Femur (tissue), 1 donor: Measurements from ENCODE around the gene LRPAP1.
"Not testable (repeated sequence)": the region's sequence is repeated elsewhere in the genome, so short reads cannot be mapped to it uniquely, and the experiment has no call there.

Experiments
- DNase-seq: peaks from one replicate; pipeline ENCODE4 v3.0.0-alpha.2; 2017

Gene LRPAP1, protein sequence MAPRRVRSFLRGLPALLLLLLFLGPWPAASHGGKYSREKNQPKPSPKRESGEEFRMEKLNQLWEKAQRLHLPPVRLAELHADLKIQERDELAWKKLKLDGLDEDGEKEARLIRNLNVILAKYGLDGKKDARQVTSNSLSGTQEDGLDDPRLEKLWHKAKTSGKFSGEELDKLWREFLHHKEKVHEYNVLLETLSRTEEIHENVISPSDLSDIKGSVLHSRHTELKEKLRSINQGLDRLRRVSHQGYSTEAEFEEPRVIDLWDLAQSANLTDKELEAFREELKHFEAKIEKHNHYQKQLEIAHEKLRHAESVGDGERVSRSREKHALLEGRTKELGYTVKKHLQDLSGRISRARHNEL

DNA sequence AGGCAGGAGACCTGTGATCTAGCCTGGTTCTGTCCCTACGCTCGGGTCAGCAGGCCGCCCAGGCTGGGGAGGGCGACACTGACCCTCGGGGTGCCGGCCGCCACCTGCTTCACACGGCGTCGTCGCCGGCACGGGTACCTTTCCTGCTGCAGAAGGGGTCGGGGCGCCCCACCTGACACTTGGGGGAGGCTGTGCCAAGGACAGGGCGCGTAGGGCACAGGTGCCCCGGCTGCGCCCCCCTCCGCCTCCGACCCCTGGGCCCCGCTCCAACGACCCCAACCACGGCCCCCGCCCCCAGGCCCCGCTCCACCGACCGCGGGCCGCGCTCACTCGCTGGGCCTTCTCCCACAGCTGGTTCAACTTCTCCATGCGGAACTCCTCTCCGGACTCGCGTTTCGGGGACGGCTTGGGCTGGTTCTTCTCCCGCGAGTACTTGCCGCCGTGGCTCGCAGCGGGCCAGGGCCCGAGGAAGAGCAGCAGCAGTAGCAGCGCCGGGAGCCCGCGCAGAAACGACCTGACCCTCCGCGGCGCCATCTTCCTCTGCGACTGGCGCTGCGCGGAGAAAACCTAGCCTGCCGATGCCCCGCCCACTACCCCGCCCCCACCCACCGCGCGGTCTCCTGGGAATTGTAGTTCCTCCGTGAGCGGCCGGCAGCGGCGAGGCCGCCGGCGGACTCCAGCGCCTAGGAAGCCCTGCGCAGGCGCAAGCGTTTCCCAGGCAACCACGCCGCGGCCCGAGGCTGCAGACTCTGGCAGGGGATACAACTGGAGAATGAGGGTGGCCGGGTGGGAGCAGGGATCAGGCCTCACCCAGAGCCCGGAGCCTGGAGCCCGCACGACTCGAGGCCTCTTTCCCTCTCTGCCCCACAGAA, at the start of gene LRPAP1:
Gene LRPAP1 (minus strand): TSS at position 544 of the 872 bp plus-strand sequence. CDS start 10 bp downstream, at position 534.
- DNase-seq = peak; percentile 96

DNA sequence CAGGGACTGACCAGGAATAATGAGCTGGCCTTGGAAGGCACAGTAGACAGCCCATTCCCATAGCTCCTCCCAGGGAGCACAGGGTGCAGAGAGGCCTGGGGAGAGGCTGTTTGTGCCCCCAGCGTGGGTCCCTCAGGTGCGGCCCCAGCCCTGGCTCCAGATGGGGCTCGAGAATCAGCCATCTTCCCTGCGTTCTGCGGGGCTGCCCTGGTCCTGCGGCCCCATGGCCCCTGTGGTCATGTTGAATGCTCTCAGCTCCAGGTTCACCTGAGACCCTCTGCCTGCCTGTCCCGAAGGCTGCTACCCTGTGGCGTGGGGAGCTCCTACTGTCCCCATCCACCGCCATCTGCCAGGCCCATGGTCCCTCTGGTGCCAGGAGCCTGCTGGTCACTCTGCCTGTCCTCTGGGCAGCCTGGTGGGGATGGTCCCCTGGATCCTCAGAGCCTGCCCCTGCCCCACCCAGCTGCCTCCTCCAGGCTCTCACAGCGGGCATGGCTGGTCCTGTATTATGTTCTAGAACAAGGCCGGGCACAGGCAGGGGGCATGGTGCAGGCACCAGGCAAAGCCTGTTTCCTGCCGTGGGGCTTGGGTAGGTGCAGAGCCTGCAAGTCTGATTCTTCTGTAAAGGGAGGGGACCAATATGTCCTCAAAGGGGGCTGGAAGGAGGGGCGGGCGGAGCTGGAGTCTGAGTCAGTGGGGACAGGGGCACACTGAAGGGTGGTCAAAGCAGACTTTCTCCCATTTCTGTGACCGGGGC, 49.3 kb upstream of the LRPAP1 start:
- not testable (repeated sequence) for DNase-seq

DNA sequence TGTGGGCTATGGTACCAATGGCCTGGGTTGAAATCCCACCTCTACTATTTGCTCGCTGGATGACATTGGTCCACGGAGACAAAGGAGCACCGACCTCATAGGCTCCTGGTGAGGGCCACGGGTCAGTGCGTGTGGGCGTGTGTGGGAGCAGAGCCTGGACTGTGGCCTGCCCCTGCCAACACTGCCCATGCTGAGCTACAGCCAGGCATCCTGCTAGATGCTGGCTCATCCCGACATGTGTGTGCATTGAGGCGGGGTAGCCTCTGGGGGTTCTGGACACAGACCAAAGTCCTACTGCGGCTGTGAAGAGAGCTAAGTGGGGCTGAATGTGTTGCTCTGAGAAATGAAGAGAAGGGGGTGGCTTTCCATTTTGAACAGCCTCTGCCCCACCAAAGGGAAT, 48.6 kb upstream of the LRPAP1 start:
- DNase-seq = not testable (repeated sequence)

DNA sequence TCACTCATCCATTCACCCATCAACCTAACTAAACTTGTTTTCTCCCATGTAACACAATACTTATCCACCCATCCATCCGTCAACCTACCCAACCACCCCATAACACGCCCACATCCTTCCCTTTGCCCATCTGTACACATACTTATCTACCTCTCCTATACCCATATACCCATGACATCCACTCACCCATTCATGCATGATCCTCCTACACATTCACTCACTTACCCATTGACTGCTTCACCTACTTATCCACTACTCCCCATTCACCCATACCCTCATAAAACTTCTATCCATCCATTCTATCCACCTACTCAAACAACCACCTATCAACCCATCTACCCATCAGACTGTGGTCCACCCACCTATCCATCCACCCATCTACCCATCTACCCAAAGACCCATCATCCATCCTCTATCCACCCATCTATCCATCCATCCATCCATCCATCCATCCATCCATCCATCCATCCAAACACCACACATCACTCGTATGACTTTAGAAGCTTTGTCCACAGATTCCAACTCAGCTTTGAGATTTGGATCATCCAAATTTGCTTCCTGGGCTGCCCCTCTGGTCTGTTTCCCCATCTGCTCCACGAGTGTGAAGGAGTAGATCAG, 46.4 kb upstream of the LRPAP1 start:
- DNase-seq = not testable (repeated sequence)

DNA sequence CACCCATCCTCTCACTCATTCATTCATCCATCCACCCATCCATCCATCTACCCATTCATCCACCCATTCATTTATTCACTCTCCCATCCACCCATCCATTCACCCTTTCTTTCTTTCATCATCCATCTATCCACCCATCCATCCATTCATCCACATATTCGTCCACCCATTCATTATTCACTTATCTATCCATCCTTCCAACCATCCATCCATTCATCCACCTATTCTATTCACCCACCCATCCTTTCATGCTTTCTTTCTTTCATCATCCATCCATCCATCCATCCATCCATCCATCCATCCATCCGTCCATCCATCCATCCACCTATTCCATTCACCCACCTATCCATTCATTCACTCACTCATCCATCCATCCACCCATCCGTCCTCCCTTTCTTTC, 45.8 kb upstream of the LRPAP1 start:
- DNase-seq = not testable (repeated sequence)

DNA sequence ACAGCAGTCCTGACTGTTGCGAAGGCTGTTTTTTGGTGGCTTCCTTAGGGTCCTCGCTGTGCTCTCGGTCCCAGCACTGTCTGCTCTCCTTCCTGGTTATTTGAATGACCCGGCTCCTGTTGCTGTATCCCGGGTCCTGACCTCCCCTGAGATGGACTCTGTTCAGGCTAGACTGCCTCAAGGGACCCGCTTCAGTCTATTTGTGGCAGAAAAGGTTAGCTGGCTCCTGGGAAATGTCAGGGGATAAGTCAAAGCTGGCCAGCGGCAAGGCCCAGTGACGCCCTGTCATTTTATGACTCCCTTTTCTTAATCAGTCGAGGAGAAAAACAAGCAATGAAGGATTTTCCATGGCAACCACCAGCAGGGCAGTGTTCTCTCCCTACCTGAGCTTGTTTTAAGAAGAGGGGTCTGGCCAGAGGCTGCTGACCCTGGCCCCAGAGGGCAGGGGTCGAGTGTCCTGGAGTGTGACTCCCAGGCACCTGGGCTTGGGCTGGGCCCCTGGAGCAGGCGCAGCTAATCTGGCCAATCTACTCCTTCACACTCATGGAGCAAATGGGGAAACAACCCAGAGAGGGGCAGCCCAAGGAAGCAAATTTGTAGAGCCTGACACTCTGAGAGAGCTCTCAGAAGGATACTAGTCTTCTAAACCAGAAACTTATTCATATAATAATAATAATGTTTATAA, 45.1 kb upstream of the LRPAP1 start:
- DNase-seq = not testable (repeated sequence)

DNA sequence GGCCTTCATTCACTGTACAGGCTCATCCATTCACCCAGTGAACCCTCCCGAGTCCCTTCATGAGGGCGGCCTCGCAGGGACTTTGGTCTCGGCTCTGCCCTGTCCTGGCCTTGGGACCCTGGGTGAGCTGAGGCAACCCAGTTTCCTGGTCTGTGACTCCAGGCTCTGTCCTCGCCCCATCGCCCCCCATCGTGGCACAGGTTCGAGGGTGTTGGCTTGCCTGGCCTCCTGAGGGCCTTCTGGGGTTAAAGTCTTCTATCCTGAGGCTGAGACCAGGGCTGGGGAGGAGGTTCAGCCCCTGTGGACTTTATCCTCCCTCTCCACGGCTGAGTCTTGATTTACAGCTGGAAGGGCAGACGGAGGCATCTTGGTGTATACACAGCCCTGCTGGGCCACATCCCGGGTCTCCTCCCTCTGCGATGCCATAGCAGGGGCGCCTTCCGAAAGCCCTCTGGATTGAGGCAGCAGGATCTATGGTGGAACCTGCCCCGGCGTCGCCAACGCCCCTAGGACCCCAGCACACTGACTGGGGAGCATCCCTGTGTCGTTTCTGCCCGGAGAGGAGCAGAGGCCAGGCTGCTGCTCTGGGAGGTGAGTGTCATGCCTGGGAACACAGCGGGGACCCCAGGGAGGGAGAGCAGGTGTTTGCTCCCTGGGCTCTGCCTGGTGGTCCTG, 44.4 kb upstream of the LRPAP1 start:
- DNase-seq = not testable (repeated sequence)

DNA sequence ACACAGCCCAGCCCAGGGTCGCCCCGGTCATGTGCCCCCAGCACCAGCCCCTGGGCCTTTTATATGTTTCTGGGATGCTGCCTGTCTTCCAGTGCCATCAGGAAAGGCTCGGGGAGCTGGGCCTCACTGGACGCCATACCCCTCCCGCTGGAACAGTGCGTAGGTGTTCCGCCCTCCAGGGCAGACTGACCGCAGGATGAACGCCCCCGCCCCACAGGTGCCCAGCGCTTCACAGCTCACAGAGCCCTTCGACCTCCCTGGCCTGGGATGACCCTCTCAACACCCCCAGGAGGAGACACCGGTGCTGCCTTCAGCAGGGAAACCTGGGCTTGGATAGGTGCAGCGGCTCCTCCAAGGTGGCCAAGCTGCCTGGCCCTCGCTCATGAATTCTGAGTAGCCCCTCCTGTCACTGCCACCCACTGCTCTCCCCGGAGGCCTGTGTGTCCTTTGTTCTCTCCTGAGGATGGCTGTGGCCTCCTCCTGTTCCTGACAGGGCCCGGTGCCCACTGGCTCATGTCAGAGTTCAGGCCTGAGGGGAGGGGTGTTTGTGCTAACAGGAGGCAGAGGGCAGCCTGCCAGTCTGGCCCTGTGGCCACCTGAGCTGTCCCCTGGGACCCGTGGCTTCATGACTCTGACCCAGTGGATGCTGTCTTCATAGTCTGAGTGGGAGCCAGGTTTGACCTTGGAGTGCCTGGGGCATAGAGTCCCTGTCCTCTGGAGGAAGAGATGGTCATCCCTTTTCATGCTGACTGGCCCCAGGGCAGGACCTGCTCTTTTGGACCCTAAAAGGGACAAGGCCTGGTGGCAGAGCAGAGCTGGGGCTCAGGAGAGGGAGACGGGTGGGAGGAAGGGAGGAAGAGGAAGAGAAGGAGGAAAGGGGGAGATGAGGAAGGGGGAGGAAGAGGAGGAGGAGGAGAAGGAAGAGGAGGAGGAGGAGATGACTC, 43.5 kb upstream of the LRPAP1 start:
- DNase-seq = not testable (repeated sequence)

DNA sequence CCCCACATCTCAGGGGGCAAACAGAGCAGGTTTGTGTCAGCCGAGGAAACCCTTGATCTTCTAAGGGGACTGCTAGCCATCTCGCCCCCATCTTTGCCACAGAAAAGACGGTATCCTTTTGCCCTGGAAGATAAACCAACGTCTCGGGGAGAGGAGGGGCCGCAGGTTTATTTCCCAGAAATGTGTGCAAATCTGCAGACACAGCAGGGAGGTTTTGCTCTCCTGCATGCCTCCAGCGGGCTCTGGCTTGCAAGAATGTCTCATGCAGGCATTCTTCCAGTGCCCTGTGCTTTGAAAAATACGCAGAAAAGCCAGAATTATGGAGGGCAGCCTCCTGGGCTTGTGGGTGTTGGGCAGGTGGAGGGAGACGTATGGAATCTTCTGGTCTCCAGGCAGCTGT, 42.6 kb upstream of the LRPAP1 start:
- not testable (repeated sequence) for DNase-seq

DNA sequence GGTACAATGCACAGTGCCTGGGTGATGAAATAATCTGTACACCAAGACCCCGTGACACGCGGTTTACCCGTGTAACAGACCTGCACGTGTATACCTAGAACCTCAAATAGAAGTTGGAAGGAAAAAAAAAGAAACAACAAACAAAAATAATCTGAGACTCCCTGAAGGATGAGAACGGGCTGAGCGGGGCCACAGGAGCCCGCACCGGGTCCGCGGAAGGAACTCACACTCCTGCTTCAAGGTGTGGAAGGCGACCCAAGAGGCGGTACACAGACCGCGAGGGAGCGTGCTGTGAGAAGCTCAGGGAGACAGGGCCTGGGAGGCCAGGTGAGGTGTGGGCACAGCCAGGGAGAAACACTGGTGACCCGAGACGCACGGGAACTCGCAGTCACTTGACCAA, 42.1 kb upstream of the LRPAP1 start:
- not testable (repeated sequence) for DNase-seq

DNA sequence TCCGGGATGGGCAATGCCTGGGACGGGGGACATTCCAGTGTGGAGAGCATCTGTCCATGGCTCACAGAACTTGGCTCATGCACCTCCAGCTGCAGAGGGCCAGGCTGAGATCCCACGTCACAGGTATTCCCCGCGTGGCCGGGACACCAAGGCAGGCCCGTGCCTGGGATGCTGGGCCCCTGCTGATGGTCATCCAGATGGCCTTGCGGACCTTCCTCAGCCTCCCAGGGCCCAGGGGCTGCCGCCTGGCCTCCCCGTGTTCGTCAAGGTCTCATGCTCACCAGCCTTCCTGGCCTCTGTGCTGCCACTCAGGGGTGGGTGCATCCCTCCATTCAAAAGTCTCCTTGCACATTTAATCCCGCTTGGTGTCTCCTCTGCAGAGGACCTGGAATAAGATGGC, 40.9 kb upstream of the LRPAP1 start:
- no peak for DNase-seq

DNA sequence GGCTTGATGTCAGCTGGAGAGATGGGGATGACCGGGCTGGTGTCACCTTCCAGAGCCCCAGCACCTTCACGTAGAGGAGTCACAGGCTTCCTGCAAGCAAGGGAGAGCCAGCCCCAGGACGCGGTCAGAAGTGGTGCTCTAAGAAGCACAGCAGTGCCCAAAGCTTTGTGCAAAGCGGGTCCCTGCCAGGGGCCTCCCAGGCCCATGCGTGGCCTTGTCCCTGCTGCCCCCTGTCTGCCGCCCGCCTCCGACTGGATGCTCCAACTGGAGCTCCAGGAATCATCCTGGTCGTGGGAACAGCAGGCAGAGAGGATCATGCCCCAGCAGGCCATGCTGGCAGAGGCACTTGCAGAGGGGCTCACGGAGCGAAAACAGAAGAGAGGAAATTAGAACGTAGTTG, 40.1 kb upstream of the LRPAP1 start:
- no peak for DNase-seq

DNA sequence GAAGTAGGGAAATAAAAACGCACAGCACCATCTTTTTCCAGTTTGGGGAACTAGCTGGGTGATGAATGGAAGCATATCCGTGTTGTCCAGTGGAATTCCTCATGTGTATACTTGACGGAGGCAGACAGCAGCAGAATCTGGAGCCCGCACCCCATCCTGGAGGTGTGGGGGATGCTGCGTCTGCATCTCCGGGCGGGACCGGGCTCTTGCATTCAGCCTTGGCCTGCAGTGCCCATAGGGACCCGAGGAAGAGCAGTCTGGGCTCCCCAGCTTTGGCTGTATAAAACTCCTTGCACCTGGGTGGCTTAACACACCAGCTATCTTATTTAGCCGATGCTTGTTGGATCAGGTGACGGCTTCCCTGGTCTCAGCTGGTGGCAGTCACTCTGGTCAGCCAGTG, 39.7 kb upstream of the LRPAP1 start:
- DNase-seq = no peak

DNA sequence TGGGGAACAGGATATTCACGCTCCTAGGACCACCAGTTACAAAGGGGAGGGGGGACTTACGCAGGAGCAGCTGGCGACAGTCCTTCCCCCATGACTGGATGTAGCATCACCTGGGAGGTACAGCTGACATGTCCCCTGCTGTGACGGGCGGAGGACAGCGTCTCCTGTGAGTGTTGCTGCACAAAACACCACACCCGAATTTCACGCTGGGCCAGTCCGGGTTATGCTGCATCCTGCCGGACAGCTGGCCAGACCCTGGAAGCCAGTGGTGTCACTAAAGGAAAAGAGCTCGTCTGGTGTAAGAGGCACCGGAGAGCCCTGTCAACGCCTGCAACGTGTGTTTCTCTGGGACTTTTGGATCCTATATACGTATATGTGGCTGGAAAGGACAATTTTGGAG, 38.7 kb upstream of the LRPAP1 start:
- not testable (repeated sequence) for DNase-seq

DNA sequence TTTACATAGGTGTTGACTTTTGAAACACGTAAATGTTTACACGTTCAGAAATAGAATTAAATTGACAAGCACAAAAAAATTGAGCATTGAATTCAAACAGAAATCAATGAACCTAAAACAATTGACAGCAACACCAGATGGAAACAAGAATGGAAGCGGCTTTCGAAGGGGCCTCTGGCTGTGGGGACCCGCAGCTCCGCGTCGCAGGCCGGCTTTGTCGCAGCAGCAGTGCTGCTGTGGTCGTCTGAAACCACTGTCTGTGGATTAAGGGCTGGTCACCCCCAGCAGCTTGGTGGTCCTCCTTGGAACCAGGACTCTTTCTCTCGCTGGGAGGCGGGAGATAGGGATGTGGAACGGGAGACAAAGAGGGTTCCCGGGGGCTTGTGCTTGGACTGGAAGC, 37.4 kb upstream of the LRPAP1 start:
- not testable (repeated sequence) for DNase-seq

DNA sequence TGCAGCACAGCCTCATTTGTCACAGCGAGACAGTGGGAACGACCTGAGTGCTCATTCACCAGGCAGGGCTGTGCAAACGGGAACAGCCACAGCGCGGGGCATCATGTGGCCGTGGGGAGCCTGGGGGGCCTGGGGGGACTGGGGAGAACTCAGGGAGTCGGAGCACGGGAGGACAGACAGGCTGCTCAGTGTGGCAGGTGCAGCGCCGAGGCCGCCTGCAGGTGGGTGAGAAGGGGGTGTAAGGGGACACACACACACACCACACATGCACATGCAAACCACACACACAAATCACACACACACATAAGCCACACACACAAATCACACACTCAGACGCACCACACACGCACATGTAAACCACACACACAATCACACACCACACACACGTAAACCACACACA, 34.5 kb upstream of the LRPAP1 start:
- DNase-seq = not testable (repeated sequence)

DNA sequence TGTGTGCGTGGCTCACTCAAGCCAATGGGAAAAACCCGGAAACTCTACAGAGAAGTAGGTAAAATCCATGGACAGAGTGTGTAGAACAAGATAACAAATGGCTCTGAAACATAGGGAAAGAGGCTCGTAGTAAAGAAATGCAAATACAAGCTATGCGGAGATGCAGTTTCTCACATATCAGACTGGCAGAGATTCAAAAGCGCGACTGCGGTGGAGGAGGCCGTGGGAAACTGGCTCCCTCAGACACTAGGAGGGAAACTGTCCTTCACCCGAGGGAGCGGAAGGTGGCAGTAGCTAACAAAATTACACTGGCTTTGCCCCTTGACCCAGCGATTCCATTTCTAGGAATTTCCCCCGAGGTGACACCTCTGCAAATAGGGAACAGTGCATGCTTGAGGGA, 34.1 kb upstream of the LRPAP1 start:
- DNase-seq = not testable (repeated sequence)

DNA sequence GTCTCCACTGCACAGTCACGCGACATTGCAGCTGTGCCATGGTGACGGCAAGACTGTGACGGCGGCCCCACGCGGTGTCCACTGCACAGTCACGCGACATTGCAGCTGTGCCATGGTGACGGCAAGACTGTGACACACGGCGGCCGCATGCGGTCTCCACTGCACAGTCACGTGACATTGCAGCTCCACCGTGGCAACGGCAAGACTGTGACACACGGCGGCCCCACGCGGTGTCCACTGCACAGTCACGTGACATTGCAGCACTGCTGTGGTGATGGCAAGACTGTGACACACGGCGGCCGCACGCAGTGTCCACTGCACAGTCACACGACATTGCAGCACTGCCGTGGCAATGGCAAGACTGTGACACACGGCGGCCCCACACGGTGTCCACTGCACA, 32.7 kb upstream of the LRPAP1 start:
- DNase-seq = not testable (repeated sequence)

DNA sequence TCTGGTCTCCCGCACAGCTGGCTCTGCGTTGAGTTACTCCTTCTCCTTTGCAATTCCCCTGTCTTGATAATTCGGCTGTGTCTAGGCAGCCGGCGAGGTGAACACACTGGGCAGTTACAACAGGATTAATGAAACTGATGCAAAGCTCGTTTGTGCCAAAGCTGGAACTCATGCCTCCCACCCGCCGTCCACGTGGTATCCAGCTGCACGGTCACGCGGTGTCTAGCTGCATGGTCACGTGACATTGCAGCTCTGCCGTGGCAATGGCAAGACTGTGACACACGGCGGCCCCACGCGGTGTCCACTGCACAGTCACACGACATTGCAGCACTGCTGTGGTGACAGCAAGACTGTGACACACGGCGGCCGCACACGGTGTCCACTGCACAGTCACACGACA, 31.2 kb upstream of the LRPAP1 start:
- DNase-seq = no peak

DNA sequence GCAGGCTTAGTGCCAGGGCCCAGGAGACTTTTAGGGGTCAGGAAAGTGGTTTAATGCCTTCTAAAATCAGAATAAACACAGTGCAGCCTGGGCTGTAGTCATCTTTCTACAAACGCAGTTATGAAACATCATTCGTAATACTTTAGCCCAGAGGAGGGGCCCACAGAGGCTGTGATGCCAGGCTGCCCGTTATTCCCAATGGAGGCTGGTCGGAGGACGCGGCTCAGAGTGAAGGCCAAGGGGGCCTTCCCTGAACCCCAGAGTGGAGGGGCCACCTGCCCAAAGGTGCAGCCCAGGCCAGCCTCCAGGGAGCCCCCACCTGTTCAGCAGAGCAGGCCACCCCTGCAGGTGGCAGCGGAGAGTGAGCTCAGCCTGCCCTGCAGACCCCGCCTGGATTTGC, 29.9 kb upstream of the LRPAP1 start:
- DNase-seq = not testable (repeated sequence)
